ENCODE measurements around the gene ESPNL.

Gene ESPNL

GRCh38 chr2:238061315-238062202, 38.6 kb upstream of the ESPNL start:
- H3K9me2 ChIP-seq (replicated peaks; ENCODE audit: insufficient read depth, low read length) = no peaks in the 10 kb centered on the region
- H3K4me2 ChIP-seq (ENCODE audit: low read depth, low read length) = peak overlapping the region; percentile 95
- H3K4me1 ChIP-seq (ENCODE audit: low read length) = peaks cover 10% of the 10 kb centered on the region; the same call in 1 of the 2 replicates
- peak overlapping the region; percentile 95 for H3K4me3 ChIP-seq (ENCODE audit: low read length)
- H3K9me3 ChIP-seq (replicated peaks; ENCODE audit: insufficient read depth, low read length) = no peaks in the 10 kb centered on the region
- peaks cover 17% of the 10 kb centered on the region for H3K79me2 ChIP-seq (ENCODE audit: low read length)
- no peaks in the 10 kb centered on the region for H4K20me1 ChIP-seq (ENCODE audit: insufficient read depth, low read length)
- no peaks in the 10 kb centered on the region; the same call in 1 of the 2 replicates for H3K36me3 ChIP-seq (replicated peaks; ENCODE audit: insufficient read depth, low read length)
- peak overlapping the region; percentile 84 for H3K9ac ChIP-seq (ENCODE audit: low read length)
- H3K27me3 ChIP-seq (replicated peaks; ENCODE audit: insufficient read depth, low read length) = no peaks in the 10 kb centered on the region
- DNase-seq = peak; percentile 36
- H3F3A ChIP-seq (ENCODE audit: insufficient read depth, low read length) = peaks cover 9% of the 10 kb centered on the region
- H3K27ac ChIP-seq (ENCODE audit: low read length) = peak overlapping the region; percentile 52; the same call in 1 of the 2 replicates
- peak overlapping the region; percentile 88 for H2AFZ ChIP-seq (ENCODE audit: low read length)
- TF ChIP-seq CTCF (IDR thresholded peaks at IDR 0.05; ENCODE audit: low read length) = no peak
- no peak for TF ChIP-seq EZH2 (optimal IDR thresholded peaks at IDR 0.05; ENCODE audit: low read depth, low read length)
- no peak for TF ChIP-seq EZH2phosphoT487 (IDR thresholded peaks at IDR 0.05; ENCODE audit: low read length)

GRCh38 chr2:238063414-238064189, 36.5 kb upstream of the ESPNL start:
- Histone ChIP-seq H3K9me2 (replicated peaks; ENCODE audit: insufficient read depth, low read length) (no peaks in the 10 kb centered on the region), H2AFZ (ENCODE audit: low read length) (no peak overlapping the region), H4K20me1 (ENCODE audit: insufficient read depth, low read length) (no peaks in the 10 kb centered on the region), H3K9ac (ENCODE audit: low read length) (no peak overlapping the region), H3K36me3 (replicated peaks; ENCODE audit: insufficient read depth, low read length) (no peaks in the 10 kb centered on the region; the same call in none of the 2 replicates), H3K27ac (ENCODE audit: low read length) (no peak overlapping the region), H3K4me3 (ENCODE audit: low read length) (no peak overlapping the region), H3F3A (ENCODE audit: insufficient read depth, low read length) (peaks cover 9% of the 10 kb centered on the region), H3K9me3 (replicated peaks; ENCODE audit: insufficient read depth, low read length) (no peaks in the 10 kb centered on the region), H3K79me2 (ENCODE audit: low read length) (peaks cover 17% of the 10 kb centered on the region), H3K4me2 (ENCODE audit: low read depth, low read length) (no peak overlapping the region), H3K27me3 (replicated peaks; ENCODE audit: insufficient read depth, low read length) (no peaks in the 10 kb centered on the region), H3K4me1 (ENCODE audit: low read length) (peaks cover 13% of the 10 kb centered on the region)
- TF ChIP-seq EZH2 (optimal IDR thresholded peaks at IDR 0.05; ENCODE audit: low read depth, low read length) = no peak
- no peak for TF ChIP-seq EZH2phosphoT487 (IDR thresholded peaks at IDR 0.05; ENCODE audit: low read length)
- no peak for TF ChIP-seq CTCF (IDR thresholded peaks at IDR 0.05; ENCODE audit: low read length)
- no peak for DNase-seq

- Histone ChIP-seq H2AFZ (ENCODE audit: low read length) (no peak overlapping the region), H3K4me3 (ENCODE audit: low read length) (no peak overlapping the region), H3F3A (ENCODE audit: insufficient read depth, low read length) (peaks cover 9% of the 10 kb centered on the region), H3K9ac (ENCODE audit: low read length) (no peak overlapping the region), H3K9me2 (replicated peaks; ENCODE audit: insufficient read depth, low read length) (no peaks in the 10 kb centered on the region), H3K4me1 (ENCODE audit: low read length) (peaks cover 18% of the 10 kb centered on the region), H4K20me1 (ENCODE audit: insufficient read depth, low read length) (no peaks in the 10 kb centered on the region), H3K9me3 (replicated peaks; ENCODE audit: insufficient read depth, low read length) (no peaks in the 10 kb centered on the region), H3K79me2 (ENCODE audit: low read length) (peaks cover 17% of the 10 kb centered on the region), H3K27me3 (replicated peaks; ENCODE audit: insufficient read depth, low read length) (no peaks in the 10 kb centered on the region), H3K36me3 (replicated peaks; ENCODE audit: insufficient read depth, low read length) (no peaks in the 10 kb centered on the region; the same call in none of the 2 replicates), H3K4me2 (ENCODE audit: low read depth, low read length) (no peak overlapping the region), H3K27ac (ENCODE audit: low read length) (no peak overlapping the region)
- TF ChIP-seq CTCF (IDR thresholded peaks at IDR 0.05; ENCODE audit: low read length) (no peak), EZH2phosphoT487 (IDR thresholded peaks at IDR 0.05; ENCODE audit: low read length) (no peak), EZH2 (optimal IDR thresholded peaks at IDR 0.05; ENCODE audit: low read depth, low read length) (no peak)
- DNase-seq = no peak
These were observed 35.8 kb upstream of the ESPNL start for GRCh38 chr2:238064376-238064775.
